CD8-positive, alpha-beta memory T cell (primary cell): ENCODE results near the gene RASL10A. TPM values are rescaled to one million over a fixed set of nuclear protein-coding genes. Genes with fewer than 3 reads are reported as not detected.
A peak's percentile ranks its signal among the peaks of the same experiment; 100 is the strongest.

ENCODE experiments used
- CTCF ChIA-PET: fragments of 350-600 bp; sonication (Branson Sonifier 250); formaldehyde crosslinking; loops from one replicate; lab custom pipeline; 2021; ENCODE audit warnings: antibody characterized with exemption; lab: Charles Lee
- POLR2A ChIA-PET: fragments of 350-600 bp; sonication (Branson Sonifier 250); formaldehyde crosslinking; loops from one replicate; lab custom pipeline; 2021; ENCODE audit warnings: antibody characterized with exemption; lab: Charles Lee
- DNase-seq, 5 donors: peaks; one replicate each; pipeline versions ENCODE4 v3.0.0 to v3.0.0-alpha.2; 2020 to 2022; ENCODE audit warnings: mixed read lengths in 1 of 5
- H3K27ac ChIP-seq: one replicate; pipeline ENCODE4 v1.7.0; 2013; ENCODE audit warnings: low read depth, mild to moderate bottlenecking, low read length, moderate library complexity
- H3K27me3 ChIP-seq: 2 replicates; pipeline ENCODE4 v1.7.0; 2013; ENCODE audit warnings: low read length, mild to moderate bottlenecking; ENCODE audit not compliant: insufficient read depth, poor library complexity, severe bottlenecking
- H3K36me3 ChIP-seq: 2 replicates; pipeline ENCODE4 v1.7.0; 2013; ENCODE audit warnings: mild to moderate bottlenecking, low read length, moderate library complexity; ENCODE audit not compliant: insufficient read depth
- H3K4me1 ChIP-seq: 2 replicates; pipeline ENCODE4 v1.7.0; 2013; ENCODE audit warnings: mild to moderate bottlenecking, low read length, moderate library complexity; ENCODE audit not compliant: insufficient read depth
- H3K4me3 ChIP-seq: 2 replicates; pipeline ENCODE4 v1.7.0; 2013; ENCODE audit warnings: mild to moderate bottlenecking, low read length
- H3K9me3 ChIP-seq: 2 replicates; pipeline ENCODE4 v1.7.0; 2013; ENCODE audit warnings: mild to moderate bottlenecking, low read length
- H3K27ac Mint-ChIP-seq, 8 donors: one replicate each; pipeline ENCODE4 v1.8.0; 2020 to 2021; ENCODE audit warnings: mixed read lengths in 8 of 8, mild to moderate bottlenecking in 6 of 8, inconsistent platforms in 3 of 8, moderate library complexity in 3 of 8
- H3K27me3 Mint-ChIP-seq, 2 donors: one replicate each; pipeline ENCODE4 v1.8.0; 2020 to 2021; ENCODE audit warnings: mixed read lengths in 2 of 2, mild to moderate bottlenecking in 1 of 2, moderate library complexity in 1 of 2
- H3K36me3 Mint-ChIP-seq, 3 donors: one replicate each; pipeline ENCODE4 v1.8.0; 2020 to 2021; ENCODE audit warnings: mixed read lengths in 3 of 3, inconsistent platforms in 1 of 3, mild to moderate bottlenecking in 1 of 3
- H3K4me1 Mint-ChIP-seq, 3 donors: one replicate each; pipeline ENCODE4 v1.8.0; 2020 to 2021; ENCODE audit warnings: mixed read lengths in 3 of 3, inconsistent platforms in 1 of 3, mild to moderate bottlenecking in 1 of 3
- H3K4me3 Mint-ChIP-seq, 7 donors: one replicate each; pipeline ENCODE4 v1.8.0; 2020 to 2021; ENCODE audit warnings: mixed read lengths in 7 of 7, mild to moderate bottlenecking in 6 of 7, moderate library complexity in 4 of 7, inconsistent platforms in 2 of 7
- H3K9me3 Mint-ChIP-seq, 5 donors: one replicate each; pipeline ENCODE4 v1.8.0; 2020 to 2022; ENCODE audit warnings: mixed read lengths in 5 of 5, mild to moderate bottlenecking in 3 of 5, moderate library complexity in 2 of 5, inconsistent platforms in 1 of 5
- polyA plus RNA-seq: library from polyadenylated mRNA; unstranded; fragments of 300-500 nt; fragmentation: Illumina TruSeq; gene quantifications from one replicate; pipeline ENCODE4 v1.2.3, GENCODE V29; 2021
- total RNA-seq, 2 experiments: library from RNA; stranded (reverse); gene quantifications; one replicate each; pipeline ENCODE4 v1.2.3, GENCODE V29; 2021

The RASL10A gene
- total and polyA plus RNA-seq, 3 experiments from 2014 or later: not detected

- Histone ChIP-seq H3K4me3 (no peak overlapping the region), H3K27ac (no peak overlapping the region), H3K9me3 (no peaks in the 10 kb centered on the region), H3K36me3 (no peaks in the 10 kb centered on the region), H3K4me1 (no peaks in the 10 kb centered on the region), H3K27me3 (no peaks in the 10 kb centered on the region)
- DNase-seq: no peak
- H3K9me3 Mint-ChIP-seq: no peaks in the 10 kb centered on the region
- ChIA-PET POLR2A (no interaction called here), CTCF (no interaction called here)
- H3K4me3 Mint-ChIP-seq: no peak overlapping the region
- no peaks in the 10 kb centered on the region for H3K4me1 Mint-ChIP-seq
- H3K27me3 Mint-ChIP-seq: peaks cover 0 to 1% of the 10 kb centered on the region in 2 donors
- peaks cover 0 to 80% (median 3%) of the 10 kb centered on the region in 3 donors for H3K36me3 Mint-ChIP-seq
- H3K27ac Mint-ChIP-seq: no peak overlapping the region
These were observed 15.3 kb upstream of the RASL10A start for GRCh38 chr22:29330753-29331152.

- no peaks in the 10 kb centered on the region for H3K9me3 Mint-ChIP-seq
- no peaks in the 10 kb centered on the region for H3K4me1 Mint-ChIP-seq
- H3K27ac Mint-ChIP-seq: no peak overlapping the region
- H3K4me3 ChIP-seq: no peak overlapping the region
- no peak overlapping the region for H3K4me3 Mint-ChIP-seq
- peaks cover 0 to 77% (median 3%) of the 10 kb centered on the region in 3 donors for H3K36me3 Mint-ChIP-seq
- H3K27me3 Mint-ChIP-seq: peaks cover 0 to 1% of the 10 kb centered on the region in 2 donors
- H3K36me3 ChIP-seq: no peaks in the 10 kb centered on the region
- no peak overlapping the region for H3K27ac ChIP-seq
- no peaks in the 10 kb centered on the region for H3K9me3 ChIP-seq
- H3K4me1 ChIP-seq: no peaks in the 10 kb centered on the region
- ChIA-PET POLR2A (no interaction called here), CTCF (no interaction called here)
- no peak for DNase-seq
- H3K27me3 ChIP-seq: no peaks in the 10 kb centered on the region
These were observed 14.8 kb upstream of the RASL10A start for GRCh38 chr22:29330291-29330690.

- H3K27ac ChIP-seq: no peak overlapping the region
- H3K9me3 Mint-ChIP-seq: no peaks in the 10 kb centered on the region
- peaks cover 0 to 69% (median 3%) of the 10 kb centered on the region in 3 donors for H3K36me3 Mint-ChIP-seq
- no peaks in the 10 kb centered on the region for H3K4me1 Mint-ChIP-seq
- no peaks in the 10 kb centered on the region for H3K9me3 ChIP-seq
- ChIA-PET POLR2A (no interaction called here), CTCF (no interaction called here)
- H3K27me3 ChIP-seq: no peaks in the 10 kb centered on the region
- H3K4me3 ChIP-seq: no peak overlapping the region
- H3K27ac Mint-ChIP-seq: peak overlapping the region in 3 of 8 donors; percentile 12 to 48 (median 32)
- H3K27me3 Mint-ChIP-seq: peaks cover 0 to 1% of the 10 kb centered on the region in 2 donors
- H3K4me3 Mint-ChIP-seq: no peak overlapping the region
- no peaks in the 10 kb centered on the region for H3K4me1 ChIP-seq
- no peak for DNase-seq
- H3K36me3 ChIP-seq: no peaks in the 10 kb centered on the region
These were observed 14.1 kb upstream of the RASL10A start for GRCh38 chr22:29329581-29329980.

GRCh38 chr22:29328566-29329500 is 13.3 kb upstream of the RASL10A start:
- ChIA-PET CTCF (no interaction called here), POLR2A (no interaction called here)
- peaks cover 0 to 64% (median 2%) of the 10 kb centered on the region in 3 donors for H3K36me3 Mint-ChIP-seq
- no peaks in the 10 kb centered on the region for H3K9me3 ChIP-seq
- no peak overlapping the region for H3K4me3 Mint-ChIP-seq
- no peaks in the 10 kb centered on the region for H3K9me3 Mint-ChIP-seq
- H3K27me3 ChIP-seq: no peaks in the 10 kb centered on the region
- H3K4me1 Mint-ChIP-seq: no peaks in the 10 kb centered on the region
- peaks cover 0 to 1% of the 10 kb centered on the region in 2 donors for H3K27me3 Mint-ChIP-seq
- no peaks in the 10 kb centered on the region for H3K4me1 ChIP-seq
- no peak overlapping the region for H3K4me3 ChIP-seq
- no peak overlapping the region for H3K27ac ChIP-seq
- peak overlapping the region in 1 of 8 donors; percentile 48 for H3K27ac Mint-ChIP-seq
- DNase-seq: no peak
- H3K36me3 ChIP-seq: no peaks in the 10 kb centered on the region

- Mint-ChIP-seq H3K27me3 (peaks cover 0 to 1% of the 10 kb centered on the region in 2 donors), H3K4me3 (no peak overlapping the region), H3K4me1 (no peaks in the 10 kb centered on the region), H3K9me3 (no peaks in the 10 kb centered on the region), H3K27ac (no peak overlapping the region), H3K36me3 (peaks cover 0 to 57% (median 2%) of the 10 kb centered on the region in 3 donors)
- Histone ChIP-seq H3K27ac (no peak overlapping the region), H3K9me3 (no peaks in the 10 kb centered on the region), H3K36me3 (no peaks in the 10 kb centered on the region), H3K27me3 (no peaks in the 10 kb centered on the region), H3K4me1 (no peaks in the 10 kb centered on the region), H3K4me3 (no peak overlapping the region)
- ChIA-PET POLR2A (no interaction called here), CTCF (no interaction called here)
- no peak for DNase-seq
These were observed 12.6 kb upstream of the RASL10A start for GRCh38 chr22:29328055-29328454.

GRCh38 chr22:29327089-29327764 is 11.7 kb upstream of the RASL10A start:
- no peaks in the 10 kb centered on the region for H3K27me3 Mint-ChIP-seq
- no peak for DNase-seq
- no peaks in the 10 kb centered on the region for H3K9me3 Mint-ChIP-seq
- no peak overlapping the region for H3K27ac ChIP-seq
- no peak overlapping the region for H3K4me3 ChIP-seq
- H3K4me3 Mint-ChIP-seq: no peak overlapping the region
- no peaks in the 10 kb centered on the region for H3K4me1 ChIP-seq
- no peaks in the 10 kb centered on the region for H3K36me3 ChIP-seq
- H3K4me1 Mint-ChIP-seq: no peaks in the 10 kb centered on the region
- CTCF ChIA-PET: no interaction called here
- H3K27me3 ChIP-seq: no peaks in the 10 kb centered on the region
- POLR2A ChIA-PET: no interaction called here
- H3K27ac Mint-ChIP-seq: no peak overlapping the region
- peaks cover 0 to 52% (median 2%) of the 10 kb centered on the region in 3 donors for H3K36me3 Mint-ChIP-seq
- H3K9me3 ChIP-seq: no peaks in the 10 kb centered on the region

GRCh38 chr22:29326481-29326880 is 11.0 kb upstream of the RASL10A start:
- Mint-ChIP-seq H3K4me3 (no peak overlapping the region), H3K27ac (peak overlapping the region in 1 of 8 donors; percentile 29), H3K9me3 (no peaks in the 10 kb centered on the region), H3K36me3 (peaks cover 0 to 45% (median 2%) of the 10 kb centered on the region in 3 donors), H3K4me1 (no peaks in the 10 kb centered on the region), H3K27me3 (no peaks in the 10 kb centered on the region)
- Histone ChIP-seq H3K27ac (no peak overlapping the region), H3K9me3 (no peaks in the 10 kb centered on the region), H3K4me3 (no peak overlapping the region), H3K27me3 (no peaks in the 10 kb centered on the region), H3K4me1 (no peaks in the 10 kb centered on the region), H3K36me3 (no peaks in the 10 kb centered on the region)
- CTCF ChIA-PET: no interaction called here
- no peak for DNase-seq
- POLR2A ChIA-PET: no interaction called here

- no peaks in the 10 kb centered on the region for H3K27me3 ChIP-seq
- POLR2A ChIA-PET: no interaction called here
- CTCF ChIA-PET: no interaction called here
- Mint-ChIP-seq H3K9me3 (no peaks in the 10 kb centered on the region), H3K36me3 (peaks cover 0 to 39% (median 2%) of the 10 kb centered on the region in 3 donors), H3K27ac (peak overlapping the region in 1 of 8 donors; percentile 6), H3K4me1 (no peaks in the 10 kb centered on the region), H3K4me3 (no peak overlapping the region), H3K27me3 (no peaks in the 10 kb centered on the region)
- DNase-seq: no peak
- no peaks in the 10 kb centered on the region for H3K9me3 ChIP-seq
- no peaks in the 10 kb centered on the region for H3K4me1 ChIP-seq
- H3K27ac ChIP-seq: no peak overlapping the region
- no peaks in the 10 kb centered on the region for H3K36me3 ChIP-seq
- H3K4me3 ChIP-seq: no peak overlapping the region
These were observed 10.4 kb upstream of the RASL10A start for GRCh38 chr22:29325785-29326315.
